ENCODE measurements around the gene DPT.

DPT gene

DNA sequence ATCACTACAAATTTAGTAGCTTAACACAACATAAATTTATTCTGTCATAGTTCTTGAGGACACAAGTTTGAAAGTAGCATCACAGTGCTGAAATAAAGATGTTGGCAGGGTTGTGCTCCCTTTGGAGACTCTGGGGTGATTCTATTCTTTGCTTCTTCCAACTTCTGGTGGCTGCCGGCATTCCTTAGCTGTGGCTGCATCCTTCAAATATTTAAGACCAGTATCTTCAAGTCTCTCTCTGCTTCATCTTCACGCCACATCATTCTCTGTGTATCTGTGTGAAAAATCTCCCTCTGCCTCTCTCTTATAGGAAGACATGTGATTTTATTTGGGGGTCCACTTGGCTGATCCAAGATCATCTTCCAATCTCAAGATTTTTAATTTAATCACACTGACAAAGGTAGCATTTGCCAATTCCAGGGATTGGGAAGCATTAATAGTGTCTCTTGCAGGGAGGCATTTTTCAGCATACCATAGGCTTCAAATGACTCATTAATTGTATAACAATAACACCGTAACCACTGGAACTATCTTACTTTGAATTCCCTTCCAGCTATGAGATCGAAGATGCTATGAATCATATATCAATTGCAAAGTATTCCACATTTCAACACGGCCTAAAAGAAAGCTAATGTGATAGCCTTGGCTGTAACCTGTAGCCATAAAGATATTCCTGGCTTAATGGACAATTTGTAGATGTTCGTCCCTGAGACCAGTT, 74.6 kb downstream of the DPT start:
- no peak for DNase-seq

- DNase-seq, result no peak
These were observed 75.4 kb downstream of the DPT start for GRCh38 chr1:168653567-168653966.

DNA sequence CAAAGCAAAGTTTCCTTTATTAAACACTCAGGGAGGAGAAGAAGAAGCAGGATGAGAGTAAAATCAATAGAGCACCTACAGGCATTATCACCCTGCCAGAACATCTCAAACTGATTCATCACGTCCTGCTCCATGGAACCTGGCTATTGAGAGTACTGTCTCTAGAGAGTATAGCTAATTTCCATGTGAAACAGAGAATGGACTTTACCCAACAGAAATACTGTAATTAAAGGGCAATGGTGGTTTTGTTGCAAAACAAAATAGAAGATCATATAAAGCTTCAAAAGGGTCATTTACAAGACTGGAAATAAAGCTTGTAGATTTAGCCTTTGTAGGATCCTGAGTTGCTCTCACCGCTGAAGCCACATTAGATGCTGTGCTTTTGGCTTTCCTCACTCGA, 83.3 kb downstream of the DPT start:
- no peak for DNase-seq

Measured in CD4-positive, alpha-beta T cell treated with Interleukin-4 for 1 hour (primary cell).